GM19035 (cell line): ENCODE data around the gene STARD8.

Experiments used
- ATAC-seq: cut with Tn5 transposase; IDR thresholded peaks from one replicate; pipeline ENCODE4 v1.9.1; 2021; ENCODE audit not compliant: unreplicated experiment

Gene STARD8

GRCh38 chrX:68748030-68748429 lies 100.6 kb downstream of the STARD8 start:
- no peak for ATAC-seq

DNA sequence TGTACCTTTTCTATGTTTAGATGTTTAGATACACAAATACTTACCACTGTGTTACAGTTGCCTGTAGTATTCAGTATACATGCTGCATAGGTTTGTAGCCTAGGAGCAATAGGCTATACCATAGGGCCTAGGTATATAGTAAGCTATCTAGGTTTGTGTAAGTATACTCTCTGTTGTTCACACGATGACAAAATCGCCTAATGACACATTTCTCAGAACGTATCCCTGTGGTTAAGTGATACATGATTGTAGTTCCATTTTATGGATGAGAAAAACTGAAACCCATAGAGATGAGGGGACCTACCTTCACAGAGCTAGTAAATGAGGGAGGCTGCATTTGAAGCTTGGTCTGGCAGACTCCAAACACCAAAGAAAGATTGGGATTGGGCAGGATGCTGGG lies 102.0 kb downstream of the STARD8 start:
- no peak for ATAC-seq

DNA sequence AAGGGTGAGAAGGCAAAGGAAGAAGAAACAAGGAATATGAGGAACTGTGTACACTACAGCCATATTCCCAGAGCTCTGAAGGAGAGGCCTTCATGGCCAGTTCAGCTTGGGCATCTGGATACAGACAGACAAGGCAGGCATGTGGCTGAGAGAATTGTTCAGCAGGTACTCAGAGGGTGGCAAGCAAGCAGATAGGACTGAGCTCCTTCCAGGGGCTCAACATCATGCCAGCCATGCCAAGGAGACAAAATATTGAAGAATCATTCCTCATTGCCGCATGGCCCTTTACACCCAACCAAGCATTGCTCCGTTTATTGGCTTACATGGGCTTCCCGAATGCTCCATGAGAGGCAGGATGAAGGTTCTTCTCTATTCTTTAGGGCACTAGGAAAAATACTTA lies 102.8 kb downstream of the STARD8 start:
- ATAC-seq, result no peak

DNA sequence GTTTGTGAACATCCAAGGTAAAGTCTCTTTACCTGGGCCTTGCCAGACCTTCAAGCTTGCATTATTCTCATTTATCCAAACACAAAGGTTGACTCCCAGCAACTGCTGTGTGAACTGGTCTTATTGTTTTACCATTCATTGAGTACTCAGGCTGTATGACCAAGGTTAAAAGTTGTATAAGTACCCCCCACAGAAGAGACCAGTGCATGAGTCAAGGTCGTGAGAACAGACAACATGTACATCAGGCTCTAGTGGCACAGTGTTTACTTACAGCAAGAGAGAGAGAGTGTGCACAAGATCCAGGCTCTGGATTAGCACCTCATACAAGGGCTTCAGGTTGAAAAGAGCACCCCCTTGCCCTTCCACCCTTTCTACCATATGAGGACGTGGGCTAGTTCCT lies 103.9 kb downstream of the STARD8 start:
- ATAC-seq, result no peak

DNA sequence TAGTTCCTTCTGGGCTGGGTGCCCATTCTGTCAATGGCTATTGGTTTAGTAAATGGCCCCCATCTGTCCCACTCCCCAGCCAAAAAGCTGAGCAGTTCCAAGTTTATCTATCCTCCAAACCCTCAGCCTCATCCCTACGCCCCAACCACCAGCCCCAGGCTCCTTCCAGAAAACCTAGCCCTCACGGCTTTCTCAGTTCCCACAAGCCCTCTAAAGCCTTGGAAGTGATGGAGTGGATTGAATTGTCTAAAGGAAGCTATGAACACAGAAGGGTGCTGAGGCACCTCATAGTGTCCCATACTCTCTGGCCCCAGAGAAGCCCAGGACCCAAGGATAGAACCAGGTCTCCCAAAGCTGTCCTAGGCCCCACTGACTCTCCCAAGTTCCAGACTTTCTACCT lies 105.8 kb downstream of the STARD8 start:
- ATAC-seq, result no peak

- no peak for ATAC-seq
These were observed 106.9 kb downstream of the STARD8 start for GRCh38 chrX:68754406-68754805.

DNA sequence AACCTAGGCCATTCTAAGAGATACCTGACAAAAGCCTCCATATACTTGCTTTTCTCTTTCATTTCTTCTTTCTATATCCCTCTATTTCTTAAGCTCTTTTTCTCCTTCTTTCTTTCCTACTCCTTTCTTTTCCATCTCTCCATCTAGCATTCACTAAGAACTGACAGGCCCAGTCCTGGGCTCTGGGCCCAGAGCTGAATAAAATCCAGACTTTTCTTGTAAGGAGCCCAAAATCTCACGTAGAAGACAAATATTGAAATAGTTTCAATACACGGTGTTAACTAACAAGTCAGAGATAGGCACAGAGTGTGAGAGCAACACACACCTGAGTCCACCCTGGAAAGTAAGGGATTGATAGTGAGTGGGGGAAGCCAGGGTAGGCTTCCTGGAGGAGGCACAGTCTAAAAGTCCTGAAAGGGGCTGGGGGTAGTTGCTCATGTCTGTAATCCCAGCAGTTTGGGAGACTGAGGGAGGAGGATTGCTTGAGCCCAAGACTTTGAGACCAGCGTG lies 108.2 kb downstream of the STARD8 start:
- ATAC-seq, result no peak

- no peak for ATAC-seq
These were observed 109.9 kb downstream of the STARD8 start for GRCh38 chrX:68757331-68757730.

GRCh38 chrX:68757731-68758130 lies 110.3 kb downstream of the STARD8 start:
- ATAC-seq, result no peak

- ATAC-seq, result no peak
These were observed 111.2 kb downstream of the STARD8 start for GRCh38 chrX:68758671-68759070.

DNA sequence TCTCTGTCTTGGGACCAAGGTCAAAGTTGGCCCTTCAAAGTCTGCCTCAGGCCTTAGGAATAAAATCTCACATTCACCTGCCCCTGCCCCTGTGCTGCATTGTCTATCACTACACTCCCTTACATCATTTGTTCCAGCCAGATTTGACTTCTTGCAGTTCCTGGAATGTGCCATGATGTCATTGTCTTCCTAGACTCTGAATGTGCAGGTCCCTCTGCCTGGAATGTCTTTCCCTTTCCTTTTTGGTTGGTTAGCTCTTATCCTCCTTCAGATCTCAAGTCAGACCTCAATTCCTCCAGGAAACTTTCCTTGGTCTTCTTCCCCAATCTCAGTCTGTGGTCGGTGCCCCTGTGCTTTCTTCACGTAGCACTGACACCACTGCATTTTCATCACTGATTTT lies 113.6 kb downstream of the STARD8 start:
- ATAC-seq, result no peak

DNA sequence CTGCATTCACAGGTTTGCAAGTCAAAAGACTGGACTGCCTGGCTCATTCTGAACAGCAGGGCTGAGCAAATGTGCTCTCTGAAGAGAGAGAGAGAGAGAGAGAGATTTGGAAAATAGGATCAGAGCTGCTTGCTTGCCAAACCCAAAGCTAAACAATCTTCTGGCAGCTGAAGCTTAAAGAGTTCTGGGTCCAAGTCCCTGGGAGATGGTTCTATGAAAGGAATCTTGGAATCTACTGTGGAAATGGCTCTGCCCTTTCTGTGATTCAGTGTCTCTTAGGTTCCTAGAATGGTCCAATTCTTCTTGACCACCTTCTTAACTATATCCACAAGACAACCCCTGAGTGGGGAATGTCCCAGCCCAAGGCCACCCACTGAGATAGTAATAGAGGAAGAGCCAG lies 115.3 kb downstream of the STARD8 start:
- ATAC-seq, result no peak

GRCh38 chrX:68763481-68763880 lies 116.0 kb downstream of the STARD8 start:
- no peak for ATAC-seq
